ENCODE measurements around the gene EMC8.

EMC8 gene

GRCh38 chr16:85729452-85730185 is 69.7 kb downstream of the EMC8 start:
- DNase-seq (ENCODE audit: extremely low spot score): no peak

GRCh38 chr16:85728879-85729278 is 70.5 kb downstream of the EMC8 start:
- CTCF ChIA-PET: interaction anchor here (0.7 kb wide), 1 partner anchor 37 kb away, joined by 3 read pairs; no protein-coding TSS in a partner anchor
- DNase-seq (ENCODE audit: extremely low spot score): no peak
- TF ChIP-seq LEF1 (IDR thresholded peaks at IDR 0.05; ENCODE audit: borderline replicate concordance) (no peak), NFRKB (IDR thresholded peaks at IDR 0.05) (no peak), PKNOX1 (IDR thresholded peaks at IDR 0.05) (no peak), ARNT (IDR thresholded peaks at IDR 0.05) (no peak), HDGF (IDR thresholded peaks at IDR 0.05; ENCODE audit: borderline replicate concordance) (no peak), BHLHE40 (IDR thresholded peaks at IDR 0.05; ENCODE audit: borderline replicate concordance) (no peak)
- POLR2A ChIA-PET: no interaction called here

More at GRCh38 chr16:85729452-85730185, 69.7 kb downstream of the EMC8 start:
- CTCF ChIA-PET: interaction anchor here (0.7 kb wide), 1 partner anchor 37 kb away, joined by 3 read pairs; no protein-coding TSS in a partner anchor
- POLR2A ChIA-PET: no interaction called here
- TF ChIP-seq FOXM1 (IDR thresholded peaks at IDR 0.05; ENCODE audit: borderline replicate concordance) (no peak), FOXK2 (IDR thresholded peaks at IDR 0.05) (no peak), ARNT (IDR thresholded peaks at IDR 0.05) (no peak), L3MBTL2 (conservative IDR thresholded peaks at IDR 0.05) (no peak), SUZ12 (IDR thresholded peaks at IDR 0.05) (no peak), CTBP1 (IDR thresholded peaks at IDR 0.05; ENCODE audit: borderline replicate concordance) (no peak), FOXA1 (IDR thresholded peaks at IDR 0.05) (no peak), BHLHE40 (IDR thresholded peaks at IDR 0.05; ENCODE audit: borderline replicate concordance) (no peak), LEF1 (IDR thresholded peaks at IDR 0.05; ENCODE audit: borderline replicate concordance) (no peak), HDGF (IDR thresholded peaks at IDR 0.05; ENCODE audit: borderline replicate concordance) (no peak), TARDBP (IDR thresholded peaks at IDR 0.05) (no peak), ELF4 (IDR thresholded peaks at IDR 0.05) (no peak), NFRKB (IDR thresholded peaks at IDR 0.05) (no peak), ZNF384 (IDR thresholded peaks at IDR 0.05) (no peak), PKNOX1 (IDR thresholded peaks at IDR 0.05) (no peak), SP1 (IDR thresholded peaks at IDR 0.05) (no peak)
